Natural killer cell (primary cell): ENCODE data around the gene CCNI2. TPM values are rescaled to one million over a fixed set of nuclear protein-coding genes. Genes with fewer than 3 reads are reported as not detected.
A peak's percentile ranks its signal among the peaks of the same experiment; 100 is the strongest.

Experiments used
- ATAC-seq, 3 donors: fragments of 150-1000 bp in 2 of 3; fragments of 200-7000 bp in 1 of 3; cut with Tn5 transposase; 1 replicate in 1 of 3; 2 replicates in 2 of 3; pipeline ENCODE4 v1.10.0; 2021; ENCODE audit warnings: mild to moderate bottlenecking in 2 of 3, moderate library complexity in 2 of 3
- DNase-seq, 2 donors: peaks; one replicate each; pipeline versions ENCODE4 v3.0.0 to v3.0.0-alpha.2; 2013 to 2021; ENCODE audit warnings: mixed read lengths in 1 of 2
- H3K27ac ChIP-seq: one replicate; pipeline ENCODE4 v1.5.1; 2013; ENCODE audit warnings: mild to moderate bottlenecking, low read length
- H3K27me3 ChIP-seq: one replicate; pipeline ENCODE4 v1.6.1; 2013; ENCODE audit warnings: low read length; ENCODE audit not compliant: control insufficient read depth, insufficient read depth
- H3K36me3 ChIP-seq: one replicate; pipeline ENCODE4 v1.6.1; 2013; ENCODE audit warnings: low read length; ENCODE audit not compliant: control insufficient read depth, insufficient read depth
- H3K4me1 ChIP-seq: one replicate; pipeline ENCODE4 v1.6.1; 2013; ENCODE audit warnings: low read length; ENCODE audit not compliant: control insufficient read depth, insufficient read depth
- H3K4me3 ChIP-seq: one replicate; pipeline ENCODE4 v1.5.1; 2013; ENCODE audit warnings: low read length
- H3K9me3 ChIP-seq: one replicate; pipeline ENCODE4 v1.6.1; 2013; ENCODE audit warnings: low read length; ENCODE audit not compliant: control insufficient read depth, insufficient read depth
- H3K27ac Mint-ChIP-seq, 2 donors: one replicate each; pipeline ENCODE4 v1.8.0; 2022; ENCODE audit warnings: mild to moderate bottlenecking in 2 of 2, mixed read lengths in 2 of 2, moderate library complexity in 1 of 2
- H3K27me3 Mint-ChIP-seq, 2 donors: one replicate each; pipeline ENCODE4 v1.8.0; 2022; ENCODE audit warnings: low read depth in 2 of 2, mixed read lengths in 2 of 2
- H3K36me3 Mint-ChIP-seq: one replicate; pipeline ENCODE4 v1.8.0; 2022; ENCODE audit warnings: mixed read lengths
- H3K4me1 Mint-ChIP-seq, 2 donors: one replicate each; pipeline ENCODE4 v1.8.0; 2022; ENCODE audit warnings: mixed read lengths in 2 of 2
- H3K4me3 Mint-ChIP-seq: one replicate; pipeline ENCODE4 v1.8.0; 2022; ENCODE audit warnings: mild to moderate bottlenecking, moderate library complexity, mixed read lengths
- H3K9me3 Mint-ChIP-seq, 2 donors: one replicate each; pipeline ENCODE4 v1.8.0; 2022; ENCODE audit warnings: mixed read lengths in 2 of 2
- WGBS: methylation state at CpG from one replicate; pipeline ENCODE4 v1.1.7; 2013; ENCODE audit warnings: missing lambda C conversion rate; ENCODE audit not compliant: insufficient coverage; 5-methylcytosine and 5-hydroxymethylcytosine counted together
- intact Hi-C: fragments of 100-400 bp; cut with micrococcal nuclease; formaldehyde crosslinking; loops from one replicate; pipeline ENCODE4 v1.14.2; 2022
- total RNA-seq, 4 donors: library from RNA; stranded (reverse); fragments of 120-200 nt in 1 of 4; gene quantifications; one replicate each; pipeline versions ENCODE4 v1.2.3 to v1.2.4, GENCODE V29; 2013 to 2022
- TF ChIP-seq, protein P1 (sequence below): fragments of 200-600 bp; IDR thresholded peaks from one replicate; pipeline ENCODE4 v1.8.0; 2022; ENCODE audit warnings: antibody characterized with exemption

Gene CCNI2
- total RNA-seq, 3 donors from 2014 or later (not counting 1 experiment from before 2014, with no cell fraction given) = 0.23 to 1.5 TPM; not detected in 1

DNA sequence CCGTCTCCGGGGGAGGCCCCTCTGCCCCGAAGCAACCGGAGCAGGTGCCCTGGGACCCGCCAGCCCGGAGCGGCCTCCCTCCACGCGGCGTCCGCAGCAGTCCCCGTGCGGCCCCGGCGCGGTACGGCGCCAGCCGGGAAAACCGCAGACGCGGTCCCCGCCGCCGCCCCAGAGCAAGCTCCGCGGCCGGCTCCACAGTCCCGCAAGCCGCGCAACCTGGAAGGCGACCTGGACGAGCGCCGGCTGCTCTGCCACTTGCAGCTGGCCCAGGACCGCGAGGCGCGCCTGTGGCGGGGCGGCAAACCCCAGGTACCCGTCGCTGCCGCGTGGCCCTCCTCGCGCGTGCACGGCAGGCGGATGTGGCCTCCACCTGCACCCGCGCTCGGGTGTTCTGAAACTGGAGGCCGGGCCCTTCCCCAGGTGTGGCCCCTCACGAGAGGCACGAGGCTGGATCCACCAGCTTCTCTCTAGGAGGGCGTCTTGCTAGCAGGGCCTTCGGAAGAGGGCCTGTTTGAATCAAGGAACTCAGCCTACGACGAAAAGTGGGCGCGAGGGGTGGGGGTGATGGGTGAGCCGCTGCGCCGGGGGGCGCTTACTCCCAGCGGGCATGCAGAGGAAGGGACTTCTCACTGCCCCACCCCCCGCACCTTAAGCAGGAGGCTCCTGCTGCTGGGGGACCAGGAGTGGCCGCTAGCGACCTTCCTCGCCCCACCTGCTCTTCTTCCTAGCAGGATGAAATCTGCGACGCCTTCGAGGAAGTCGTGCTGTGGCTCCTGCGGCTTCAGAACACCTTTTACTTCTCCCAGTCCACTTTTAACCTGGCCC lies 602 bp downstream of the CCNI2 start:
- intact Hi-C loops = no loop called here
- Histone ChIP-seq H3K9me3 (no peaks in the 10 kb centered on the region), H3K4me1 (peaks cover 9% of the 10 kb centered on the region), H3K36me3 (no peaks in the 10 kb centered on the region), H3K27me3 (peaks cover 20% of the 10 kb centered on the region), H3K4me3 (peak overlapping the region; percentile 40), H3K27ac (no peak overlapping the region)
- H3K27ac Mint-ChIP-seq = no peak overlapping the region
- 37% methylated on average over 76 of the region's 76 CpGs for WGBS
- H3K27me3 Mint-ChIP-seq = peaks cover 30 to 31% of the 10 kb centered on the region in 2 donors
- no peaks in the 10 kb centered on the region for H3K36me3 Mint-ChIP-seq
- no peaks in the 10 kb centered on the region for H3K4me1 Mint-ChIP-seq
- peak in 2 of 3 donors; percentile 32 to 49 for ATAC-seq
- TF ChIP-seq, protein P1, sequence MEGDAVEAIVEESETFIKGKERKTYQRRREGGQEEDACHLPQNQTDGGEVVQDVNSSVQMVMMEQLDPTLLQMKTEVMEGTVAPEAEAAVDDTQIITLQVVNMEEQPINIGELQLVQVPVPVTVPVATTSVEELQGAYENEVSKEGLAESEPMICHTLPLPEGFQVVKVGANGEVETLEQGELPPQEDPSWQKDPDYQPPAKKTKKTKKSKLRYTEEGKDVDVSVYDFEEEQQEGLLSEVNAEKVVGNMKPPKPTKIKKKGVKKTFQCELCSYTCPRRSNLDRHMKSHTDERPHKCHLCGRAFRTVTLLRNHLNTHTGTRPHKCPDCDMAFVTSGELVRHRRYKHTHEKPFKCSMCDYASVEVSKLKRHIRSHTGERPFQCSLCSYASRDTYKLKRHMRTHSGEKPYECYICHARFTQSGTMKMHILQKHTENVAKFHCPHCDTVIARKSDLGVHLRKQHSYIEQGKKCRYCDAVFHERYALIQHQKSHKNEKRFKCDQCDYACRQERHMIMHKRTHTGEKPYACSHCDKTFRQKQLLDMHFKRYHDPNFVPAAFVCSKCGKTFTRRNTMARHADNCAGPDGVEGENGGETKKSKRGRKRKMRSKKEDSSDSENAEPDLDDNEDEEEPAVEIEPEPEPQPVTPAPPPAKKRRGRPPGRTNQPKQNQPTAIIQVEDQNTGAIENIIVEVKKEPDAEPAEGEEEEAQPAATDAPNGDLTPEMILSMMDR = no peak
- H3K4me3 Mint-ChIP-seq = peak overlapping the region; percentile 37
- DNase-seq = peak in 1 of 2 donors; percentile 76
- H3K9me3 Mint-ChIP-seq = no peaks in the 10 kb centered on the region

DNA sequence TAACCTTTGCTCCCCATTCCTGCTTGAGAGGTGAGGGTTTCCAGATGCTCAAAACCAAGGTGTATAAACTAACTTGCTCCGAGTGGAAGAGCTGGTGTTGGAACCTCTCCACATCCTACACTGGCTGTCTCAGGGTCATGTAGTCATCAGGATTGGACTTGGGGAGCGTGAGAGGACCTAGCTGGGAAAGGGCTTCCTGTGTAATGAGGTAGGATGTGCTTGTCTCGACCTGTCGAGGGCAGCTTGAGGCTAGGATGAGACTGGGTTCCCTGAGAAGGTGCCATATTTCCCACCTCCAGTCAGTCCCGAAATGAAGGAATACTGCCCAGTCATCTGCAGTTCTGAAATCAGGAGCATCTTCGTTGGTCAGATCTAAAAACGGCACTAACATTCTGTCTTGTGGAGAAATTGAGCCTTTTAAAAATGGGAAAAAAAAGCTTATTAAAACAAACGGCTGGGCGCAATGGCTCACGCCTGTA lies 1.3 kb downstream of the CCNI2 start:
- Mint-ChIP-seq H3K4me3 (peak overlapping the region; percentile 37), H3K9me3 (no peaks in the 10 kb centered on the region), H3K4me1 (no peaks in the 10 kb centered on the region), H3K36me3 (no peaks in the 10 kb centered on the region), H3K27me3 (peaks cover 24 to 25% of the 10 kb centered on the region in 2 donors), H3K27ac (no peak overlapping the region)
- TF ChIP-seq, protein P1 = no peak
- H3K4me1 ChIP-seq = peaks cover 9% of the 10 kb centered on the region
- no peak for ATAC-seq
- intact Hi-C loops = no loop called here
- no peak for DNase-seq
- no peaks in the 10 kb centered on the region for H3K9me3 ChIP-seq
- 94% methylated on average over 10 of the region's 10 CpGs for WGBS
- H3K27ac ChIP-seq = no peak overlapping the region
- H3K27me3 ChIP-seq = peaks cover 16% of the 10 kb centered on the region
- H3K4me3 ChIP-seq = no peak overlapping the region
- H3K36me3 ChIP-seq = no peaks in the 10 kb centered on the region

DNA sequence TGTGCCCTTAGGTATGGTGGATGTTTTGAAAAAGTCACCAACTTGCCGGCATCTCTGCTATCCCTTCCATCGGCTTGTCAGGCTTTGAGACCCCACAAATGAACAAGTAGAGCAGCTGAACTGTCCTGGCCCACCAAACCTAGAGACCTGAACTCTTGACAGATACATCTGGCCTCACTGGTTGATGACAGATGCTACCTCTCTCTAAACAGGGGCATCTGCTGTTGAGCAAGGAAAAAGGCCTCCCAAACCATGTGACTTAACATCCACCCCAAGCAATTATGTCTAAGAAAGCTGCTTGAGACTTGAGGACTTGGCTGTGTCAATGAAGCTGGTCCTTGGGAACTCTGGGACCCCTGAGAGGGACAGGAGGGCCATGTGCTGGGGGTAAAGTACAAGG lies 2.3 kb downstream of the CCNI2 start:
- H3K36me3 ChIP-seq = no peaks in the 10 kb centered on the region
- peak overlapping the region; percentile 47 for H3K4me3 Mint-ChIP-seq
- H3K9me3 Mint-ChIP-seq = no peaks in the 10 kb centered on the region
- no peak for ATAC-seq
- peaks cover 16% of the 10 kb centered on the region for H3K27me3 ChIP-seq
- H3K27ac ChIP-seq = no peak overlapping the region
- H3K4me1 ChIP-seq = peaks cover 9% of the 10 kb centered on the region
- H3K9me3 ChIP-seq = no peaks in the 10 kb centered on the region
- TF ChIP-seq, protein P1 = no peak
- H3K27me3 Mint-ChIP-seq = peaks cover 19 to 22% of the 10 kb centered on the region in 2 donors
- DNase-seq = no peak
- H3K4me1 Mint-ChIP-seq = no peaks in the 10 kb centered on the region
- H3K27ac Mint-ChIP-seq = no peak overlapping the region
- no peaks in the 10 kb centered on the region for H3K36me3 Mint-ChIP-seq
- H3K4me3 ChIP-seq = no peak overlapping the region
- intact Hi-C loops = no loop called here
- 100% methylated on average over 2 of the region's 2 CpGs for WGBS
